IMR-90 (cell line): ENCODE measurements around the gene AFTPH. TPM values are rescaled to one million over a fixed set of nuclear protein-coding genes. Genes with fewer than 3 reads are reported as not detected.

Source experiments
- ATAC-seq: fragments of 200-7000 bp; cut with Tn5 transposase; 2 replicates; pipeline ENCODE4 v1.9.1; 2020; ENCODE audit warnings: low read depth, mild to moderate bottlenecking, moderate library complexity
- BruUV-seq: library from RNA; stranded (reverse); fragments of 400-500 nt; replicated peaks from 2 replicates; lab custom pipeline; 2021; lab: Mats Ljungman, UMichigan
- CTCF ChIA-PET: fragments of 300-600 bp; formaldehyde crosslinking; extraction: SDS; loops from one replicate; lab custom pipeline; 2021; ENCODE audit warnings: antibody characterized with exemption; lab: Yijun Ruan, JAX
- POLR2A ChIA-PET: fragments of 300-600 bp; sonication (Branson Sonifier 250); formaldehyde crosslinking; loops from one replicate; lab custom pipeline; 2022; ENCODE audit warnings: antibody characterized with exemption; ENCODE audit not compliant: unreplicated experiment; lab: Charles Lee
- DNase-seq: peaks from one replicate; pipeline ENCODE4 v3.0.0; 2013
- H2AFZ ChIP-seq: replicated peaks from 2 replicates; pipeline ENCODE3; 2013; ENCODE audit warnings: low read length, mild to moderate bottlenecking; ENCODE audit not compliant: poor library complexity
- H2AK5ac ChIP-seq: 2 replicates; pipeline ENCODE4 v1.6.1; 2013; ENCODE audit warnings: low read depth, low read length, inconsistent platforms
- H2AK9ac ChIP-seq: replicated peaks from 2 replicates; pipeline ENCODE3; 2013; ENCODE audit warnings: mild to moderate bottlenecking, low read depth, low read length, moderate library complexity; ENCODE audit not compliant: poor library complexity
- H2BK120ac ChIP-seq: 2 replicates; pipeline ENCODE4 v1.6.1; 2013; ENCODE audit warnings: low read depth, low read length, inconsistent platforms
- H2BK15ac ChIP-seq: 3 replicates; pipeline ENCODE4 v1.6.1; 2013; ENCODE audit warnings: low read depth, low read length, inconsistent platforms
- H2BK20ac ChIP-seq: 2 replicates; pipeline ENCODE4 v1.6.1; 2013; ENCODE audit warnings: low read depth, mild to moderate bottlenecking, inconsistent platforms, low read length, moderate library complexity
- H2BK5ac ChIP-seq: 2 replicates; pipeline ENCODE4 v1.6.1; 2013; ENCODE audit warnings: mild to moderate bottlenecking, low read depth, low read length, inconsistent platforms; ENCODE audit not compliant: poor library complexity, severe bottlenecking
- H3K14ac ChIP-seq: replicated peaks from 2 replicates; pipeline ENCODE4 v1.6.1; 2013; ENCODE audit warnings: low read depth, low read length, inconsistent platforms
- H3K18ac ChIP-seq: 2 replicates; pipeline ENCODE4 v1.6.1; 2013; ENCODE audit warnings: low read depth, low read length, control low read depth
- H3K23ac ChIP-seq: 2 replicates; pipeline ENCODE4 v1.6.1; 2013; ENCODE audit warnings: low read depth, low read length, inconsistent platforms
- H3K27ac ChIP-seq: 2 replicates; pipeline ENCODE4 v1.5.1; 2013; ENCODE audit warnings: mild to moderate bottlenecking, control low read depth, low read length; ENCODE audit not compliant: insufficient read depth
- H3K27me3 ChIP-seq: 2 replicates; pipeline ENCODE4 v1.6.1; 2013; ENCODE audit warnings: low read length; ENCODE audit not compliant: control insufficient read depth, insufficient read depth
- H3K36me3 ChIP-seq: 2 replicates; pipeline ENCODE4 v1.6.1; 2013; ENCODE audit warnings: low read length, mixed read lengths; ENCODE audit not compliant: control insufficient read depth, insufficient read depth
- H3K4ac ChIP-seq: 2 replicates; pipeline ENCODE4 v1.6.1; 2013; ENCODE audit warnings: low read depth, low read length, inconsistent platforms
- H3K4me1 ChIP-seq: 2 replicates; pipeline ENCODE4 v1.6.1; 2013; ENCODE audit warnings: low read length, mixed read lengths; ENCODE audit not compliant: control insufficient read depth, insufficient read depth
- H3K4me2 ChIP-seq: 2 replicates; pipeline ENCODE4 v1.6.1; 2013; ENCODE audit warnings: low read depth, mild to moderate bottlenecking, control low read depth, low read length, moderate library complexity
- H3K4me3 ChIP-seq: 2 replicates; pipeline ENCODE4 v1.5.1; 2013; ENCODE audit warnings: low read depth, mild to moderate bottlenecking, control low read depth, low read length, moderate library complexity; ENCODE audit not compliant: insufficient read depth
- H3K56ac ChIP-seq: 2 replicates; pipeline ENCODE4 v1.6.1; 2013; ENCODE audit warnings: low read length, inconsistent platforms; ENCODE audit not compliant: insufficient read depth; ENCODE audit errors: extremely low read depth
- H3K79me1 ChIP-seq, 2 experiments: 2 replicates each; pipeline ENCODE4 v1.6.1; 2013; ENCODE audit warnings: low read length in 2 of 2, inconsistent platforms in 1 of 2, low read depth in 1 of 2
- H3K9ac ChIP-seq: 2 replicates; pipeline ENCODE4 v1.6.1; 2013; ENCODE audit warnings: low read depth, low read length, control low read depth
- H3K9me1 ChIP-seq: 2 replicates; pipeline ENCODE4 v1.6.1; 2013; ENCODE audit warnings: low read length, inconsistent platforms; ENCODE audit not compliant: insufficient read depth
- H3K9me3 ChIP-seq: 2 replicates; pipeline ENCODE4 v1.6.1; 2013; ENCODE audit warnings: low read length; ENCODE audit not compliant: control insufficient read depth, insufficient read depth
- H4K20me1 ChIP-seq: 2 replicates; pipeline ENCODE4 v1.6.1; 2013; ENCODE audit warnings: low read length, inconsistent platforms; ENCODE audit not compliant: insufficient read depth
- H4K5ac ChIP-seq: 2 replicates; pipeline ENCODE4 v1.6.1; 2013; ENCODE audit warnings: mild to moderate bottlenecking, low read depth, low read length, control low read depth
- H4K8ac ChIP-seq, 2 experiments: 2 replicates each; pipeline ENCODE4 v1.6.1; 2013; ENCODE audit warnings: low read depth in 2 of 2, low read length in 2 of 2, control low read depth in 1 of 2, inconsistent platforms in 1 of 2
- H4K91ac ChIP-seq: 2 replicates; pipeline ENCODE4 v1.6.1; 2013; ENCODE audit warnings: low read depth, low read length, inconsistent platforms; ENCODE audit not compliant: insufficient read depth
- CHD1 ChIP-seq: IDR thresholded peaks from 2 replicates; pipeline ENCODE4 v1.6.1; 2012; ENCODE audit warnings: low read depth, low read length, improper control_type of control experiment
- ELK1 ChIP-seq: fragments of 150-350 bp; IDR thresholded peaks from 2 replicates; pipeline ENCODE4 v1.6.1; 2016; ENCODE audit warnings: low read depth, mild to moderate bottlenecking, low read length, moderate library complexity, borderline replicate concordance
- MAZ ChIP-seq: IDR thresholded peaks from 2 replicates; pipeline ENCODE4 v1.6.1; 2012; ENCODE audit warnings: low read depth, mild to moderate bottlenecking, low read length, improper control_type of control experiment, moderate library complexity, borderline replicate concordance
- RAD21 ChIP-seq: IDR thresholded peaks from 2 replicates; pipeline ENCODE4 v1.6.1; 2012; ENCODE audit warnings: low read length, improper control_type of control experiment
- RCOR1 ChIP-seq: IDR thresholded peaks from 2 replicates; pipeline ENCODE4 v1.6.1; 2012; ENCODE audit warnings: mild to moderate bottlenecking, low read length, improper control_type of control experiment; ENCODE audit not compliant: insufficient replicate concordance
- RFX5 ChIP-seq: IDR thresholded peaks from 2 replicates; pipeline ENCODE4 v1.8.0; 2012; ENCODE audit warnings: low read depth, mild to moderate bottlenecking, low read length, moderate library complexity
- WGBS, 2 experiments: methylation state at CpG; one replicate each; pipeline versions ENCODE4 v1.1.5 to v1.1.7; 2013; ENCODE audit warnings: missing lambda C conversion rate in 2 of 2; ENCODE audit not compliant: insufficient read length in 1 of 2; ENCODE audit errors: extremely low coverage in 2 of 2; 5-methylcytosine and 5-hydroxymethylcytosine counted together
- dilution Hi-C: fragments of 300-500 bp; cut with HindIII; formaldehyde crosslinking; loops from one replicate; pipeline ENCODE4 v1.14.3; 2018; ENCODE audit warnings: low sequenced_read_pairs; ENCODE audit not compliant: unreplicated experiment
- in situ Hi-C: fragments of 300-500 bp; cut with MboI; formaldehyde crosslinking; loops from 3 replicates; pipeline ENCODE4 v1.14.3; 2019; ENCODE audit warnings: low sequenced_read_pairs, inconsistent platforms, mixed read lengths
- intact Hi-C: fragments of 100-400 bp; cut with micrococcal nuclease; formaldehyde crosslinking; loops from 2 replicates; pipeline ENCODE4 v1.10.0; 2022
- polyA plus RNA-seq, 3 experiments: library from polyadenylated mRNA; depleted of rRNA; stranded (reverse); fragments of >200 nt; gene quantifications; 2 replicates each; pipeline ENCODE4 v1.2.3, GENCODE V29; 2012; ENCODE audit warnings: low replicate concordance in 1 of 3
- total RNA-seq: library from RNA; depleted of rRNA; stranded (reverse); fragments of >200 nt; gene quantifications from 2 replicates; pipeline ENCODE4 v1.2.3, GENCODE V29; 2012

Gene AFTPH
- total and polyA plus RNA-seq, 2 of the 4 experiments (the other 2 are of a cell fraction): 9.4 to 19.9 TPM

GRCh38 chr2:64481665-64482064, 42.5 kb upstream of the AFTPH start:
- no peaks in the 10 kb centered on the region for H4K20me1 ChIP-seq
- CTCF ChIA-PET: interaction anchor here (0.7 to 2.3 kb wide), 2 partner anchors 9 to 151 kb away, joined by 3 to 6 read pairs; no protein-coding TSS in a partner anchor
- intact Hi-C loops: no loop called here
- POLR2A ChIA-PET: no interaction called here
- DNase-seq (no peak), ATAC-seq (no peak)
- H2AFZ ChIP-seq: no peak overlapping the region
- H3K4me3 ChIP-seq: no peak overlapping the region
- H3K36me3 ChIP-seq: no peaks in the 10 kb centered on the region
- H3K27ac ChIP-seq: no peak overlapping the region
- no peak overlapping the region for H3K4me2 ChIP-seq
- H2BK5ac ChIP-seq: no peak overlapping the region
- no peak overlapping the region for H2BK20ac ChIP-seq
- H4K5ac ChIP-seq: no peak overlapping the region
- H2BK120ac ChIP-seq: no peak overlapping the region
- no peaks in the 10 kb centered on the region for H3K79me1 ChIP-seq
- H2AK5ac ChIP-seq: no peak overlapping the region
- no peak overlapping the region for H3K4ac ChIP-seq
- no peaks in the 10 kb centered on the region for H3K9me1 ChIP-seq
- H3K4me1 ChIP-seq: no peaks in the 10 kb centered on the region
- H3K9ac ChIP-seq: no peak overlapping the region
- TF ChIP-seq ELK1 (no peak), MAZ (no peak), RAD21 (no peak), RFX5 (no peak), CHD1 (no peak), RCOR1 (no peak)
- H4K91ac ChIP-seq: no peak overlapping the region
- no peaks in the 10 kb centered on the region; the same call in 1 of the 2 replicates for H3K9me3 ChIP-seq
- no peak overlapping the region for H4K8ac ChIP-seq
- H3K23ac ChIP-seq: no peak overlapping the region
- WGBS, 2 experiments: no CpG with 5 or more reads among the region's 5 CpGs
- BruUV-seq: no TSS peak
- H3K27me3 ChIP-seq: peaks cover 57% of the 10 kb centered on the region
- H2AK9ac ChIP-seq: no peak overlapping the region
- H3K56ac ChIP-seq: no peak overlapping the region
- in situ Hi-C loops: no loop called here
- H3K18ac ChIP-seq: no peak overlapping the region
- no peak overlapping the region for H2BK15ac ChIP-seq
- no peak overlapping the region for H3K14ac ChIP-seq
- dilution Hi-C loops: no loop called here
